GM18868 (cell line): Measurements from ENCODE around the gene CCNL2.
"Not testable (repeated sequence)": the region's sequence is repeated elsewhere in the genome, so short reads cannot be mapped to it uniquely, and the experiment has no call there.

Source experiments
- ATAC-seq: cut with Tn5 transposase; IDR thresholded peaks from one replicate; pipeline ENCODE4 v1.9.1; 2021; ENCODE audit warnings: mild to moderate bottlenecking, moderate library complexity; ENCODE audit not compliant: unreplicated experiment

Gene CCNL2

DNA sequence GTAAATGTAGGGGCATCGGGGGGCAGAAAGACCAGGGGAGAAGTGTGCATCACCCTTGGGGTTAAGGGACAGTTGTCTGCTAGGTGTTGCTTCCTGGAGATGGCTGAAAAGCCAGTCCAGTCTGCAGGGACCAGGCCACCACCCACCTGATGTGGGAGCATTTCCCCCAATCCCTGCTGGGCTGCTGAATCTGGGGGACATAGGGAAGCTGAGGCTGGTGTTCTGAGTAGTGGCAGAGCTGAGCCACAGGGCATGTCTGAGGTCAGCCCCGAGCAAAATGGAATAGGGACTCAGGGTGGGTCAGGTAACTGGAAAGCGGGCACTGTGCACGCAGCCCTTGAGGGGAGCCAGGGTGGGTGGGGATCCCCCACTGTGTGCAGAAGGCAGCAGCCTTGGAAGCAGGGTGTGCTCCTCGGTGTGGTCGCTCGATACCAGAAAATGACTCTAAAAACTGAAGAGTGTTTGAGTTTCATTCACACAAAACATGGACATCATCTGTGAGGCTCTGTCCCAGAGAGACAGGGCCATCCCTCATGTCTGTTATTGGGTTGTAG, 2.4 kb upstream of the CCNL2 start:
- ATAC-seq: no peak

DNA sequence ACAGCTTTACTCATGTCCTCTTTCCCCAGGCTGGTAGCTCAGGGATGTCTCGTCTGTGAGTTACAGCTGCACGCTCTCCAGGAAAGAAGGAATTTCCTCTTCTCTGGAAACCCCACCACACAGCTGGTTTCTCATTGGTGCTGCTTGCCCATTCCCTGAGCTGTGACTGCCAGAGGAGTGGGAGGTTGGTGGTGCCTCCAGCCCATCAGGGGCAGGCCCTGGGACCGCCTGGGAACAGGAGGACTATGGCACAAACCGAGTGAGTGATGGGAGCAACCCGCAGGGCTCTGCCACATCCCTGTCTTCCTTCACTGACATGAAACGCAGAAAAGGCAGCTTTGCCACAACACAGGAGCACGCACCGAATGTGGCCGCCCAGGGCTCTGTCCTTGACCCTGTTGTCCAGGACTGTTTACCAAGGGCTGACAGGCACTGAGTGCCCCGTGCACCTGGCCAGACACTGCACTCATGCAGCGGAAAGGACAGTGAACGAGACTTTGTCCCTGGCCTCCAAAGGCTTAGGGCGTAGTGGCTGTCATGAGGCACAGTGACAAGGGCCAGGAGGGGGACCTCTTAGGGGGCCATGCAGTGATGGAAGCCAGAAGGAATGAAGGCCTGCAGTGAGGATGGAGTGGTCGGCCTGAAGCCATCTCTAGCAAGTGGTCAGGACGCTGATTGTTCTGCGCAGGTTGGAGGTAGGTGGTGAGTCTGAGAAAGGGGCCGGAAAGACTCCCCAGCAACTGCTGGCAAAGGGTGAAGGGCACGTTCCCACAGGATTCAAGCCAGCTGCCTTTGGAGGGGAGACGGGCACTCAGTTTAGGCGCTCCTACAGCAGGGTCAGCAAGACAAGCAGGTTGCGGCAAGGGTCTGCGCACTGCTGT, 1.7 kb upstream of the CCNL2 start:
- ATAC-seq: no peak

DNA sequence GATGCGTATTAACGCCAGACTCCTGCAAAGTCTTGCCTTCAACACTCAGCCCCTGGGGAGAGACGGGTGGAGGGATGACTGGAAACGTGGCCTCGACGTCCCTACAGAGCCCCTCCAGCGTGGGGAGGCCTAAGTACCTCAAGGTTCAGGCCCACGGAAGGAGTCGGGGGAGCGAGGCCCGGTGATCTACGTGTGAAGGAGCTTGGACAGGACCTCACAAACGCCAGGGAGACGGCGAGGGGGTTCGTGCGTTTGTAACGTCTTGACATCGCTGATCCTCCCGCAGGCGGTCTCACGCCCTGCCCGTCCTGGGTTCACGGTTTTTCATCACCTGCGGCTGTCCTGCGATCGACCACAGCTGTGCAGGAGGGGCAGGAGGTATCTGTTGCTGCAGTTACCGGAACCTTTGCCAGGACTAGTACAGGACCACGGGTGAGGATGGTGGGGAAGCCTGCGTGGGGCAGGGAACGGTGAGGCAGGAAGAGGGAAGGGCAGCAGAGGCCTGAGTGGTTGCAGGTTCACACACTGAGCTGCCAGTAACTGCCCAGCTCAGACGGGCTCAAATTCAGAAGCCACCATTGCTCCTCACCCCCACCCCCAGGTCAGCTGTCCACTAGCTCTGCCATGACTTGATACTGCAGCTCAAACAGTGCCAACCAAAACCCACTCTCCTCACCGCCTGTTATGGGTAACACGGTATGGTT, 889 bp upstream of the CCNL2 start:
- peak; percentile 3 for ATAC-seq

GRCh38 chr1:1398677-1399186, 403 bp downstream of the CCNL2 start:
- ATAC-seq: no peak

- no peak for ATAC-seq
Measured at GRCh38 chr1:1397839-1398523, 1.2 kb downstream of the CCNL2 start.

- ATAC-seq: no peak
Measured at GRCh38 chr1:1395166-1395565, 4.0 kb downstream of the CCNL2 start.

DNA sequence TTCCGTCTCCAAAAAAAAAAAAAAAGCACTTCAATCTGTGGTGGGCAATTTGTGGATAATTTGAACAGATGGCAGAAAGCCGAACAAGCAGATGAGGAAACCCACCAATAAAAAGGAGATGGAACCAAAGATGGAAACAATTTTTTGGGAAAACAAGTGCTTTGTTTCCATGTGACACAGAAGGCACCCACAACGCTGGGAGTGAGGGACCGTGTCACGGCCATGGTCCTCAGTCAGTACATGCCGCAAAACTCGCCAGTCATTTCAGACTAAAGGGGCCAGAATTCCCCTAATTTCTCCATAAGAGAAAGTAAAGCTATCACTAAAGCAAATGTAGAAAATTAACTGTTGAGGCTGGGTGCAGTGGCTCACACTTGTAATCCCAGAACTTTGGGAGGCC, 5.0 kb downstream of the CCNL2 start:
- no peak for ATAC-seq

DNA sequence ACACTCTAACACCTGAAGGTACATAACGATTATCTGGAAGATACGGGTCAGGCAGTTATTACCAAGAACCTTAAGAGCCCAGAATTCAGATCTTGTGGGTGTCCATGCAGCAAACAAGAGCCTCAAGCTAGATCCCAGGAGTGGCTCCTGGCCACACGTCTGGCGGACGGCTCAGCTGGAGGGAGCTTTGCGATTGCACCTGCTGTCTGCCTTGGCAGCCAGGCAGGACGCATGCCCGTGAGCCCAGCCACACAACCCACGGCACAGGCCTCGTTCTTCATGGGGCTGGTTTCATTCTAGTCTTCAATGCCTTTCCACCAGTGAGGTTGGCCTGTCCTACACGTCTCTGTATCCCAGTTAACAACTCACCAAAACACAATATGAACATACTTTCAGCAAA, 5.7 kb downstream of the CCNL2 start:
- no peak for ATAC-seq

DNA sequence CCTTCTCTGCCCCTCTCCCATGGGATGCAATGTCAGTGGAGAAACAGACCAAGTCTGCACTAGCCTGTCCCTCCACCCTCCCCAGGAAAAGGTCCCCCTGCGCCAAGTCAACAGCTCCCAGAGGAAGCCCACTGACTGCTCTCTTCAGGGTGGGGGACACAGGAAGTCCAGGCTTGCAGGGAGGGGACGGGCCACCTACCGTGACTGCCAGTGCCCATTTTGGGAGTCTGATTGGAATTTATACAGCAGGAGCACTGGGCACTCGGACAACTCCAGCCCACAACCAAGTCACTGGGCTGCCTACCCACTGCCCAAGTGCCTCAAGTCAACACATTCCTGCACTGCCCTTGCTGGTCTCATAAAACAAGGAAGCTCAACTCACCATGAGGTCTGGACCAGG, 6.1 kb downstream of the CCNL2 start:
- ATAC-seq: no peak

DNA sequence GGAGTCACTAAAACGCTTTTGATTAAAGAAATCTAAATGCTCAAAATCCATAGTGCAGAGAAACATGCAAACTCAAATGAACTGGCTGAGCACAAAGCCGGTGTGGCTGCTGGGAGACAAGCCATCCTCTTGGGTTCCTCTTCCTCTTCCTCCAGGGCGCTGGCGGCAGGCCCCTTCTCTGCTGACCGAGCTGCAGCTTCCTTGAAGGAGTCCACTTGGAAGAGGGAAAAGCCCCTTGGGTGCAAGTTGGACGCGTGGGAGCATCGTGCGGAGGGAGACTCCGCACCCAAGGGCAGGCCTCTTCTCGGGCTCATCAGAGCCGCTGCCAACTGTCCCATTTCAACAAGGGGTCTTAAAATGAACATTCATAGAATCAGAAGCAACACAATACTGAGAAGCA, 7.9 kb downstream of the CCNL2 start:
- no peak for ATAC-seq

- no peak for ATAC-seq
Measured at GRCh38 chr1:1390675-1391074, 8.5 kb downstream of the CCNL2 start.

DNA sequence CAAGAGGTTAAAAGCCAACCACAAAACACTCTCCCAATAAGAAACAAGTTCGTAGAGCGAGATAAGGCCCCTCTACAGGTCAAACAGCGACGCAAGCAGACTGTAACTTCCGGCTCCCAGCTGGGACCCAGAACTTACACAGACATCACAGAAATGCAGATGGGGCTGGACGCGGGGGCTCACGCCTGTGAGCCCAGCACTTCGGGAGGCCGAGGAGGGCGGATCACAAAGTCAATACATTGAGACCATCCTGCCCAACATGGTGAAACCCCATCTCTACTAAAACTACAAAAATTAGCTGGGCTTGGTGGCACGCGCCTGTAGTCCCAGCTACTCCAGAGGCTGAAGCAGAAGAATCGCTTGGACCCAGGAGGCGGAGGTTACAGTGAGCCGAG, 11.1 kb downstream of the CCNL2 start:
- no peak for ATAC-seq

GRCh38 chr1:1387098-1388077, 11.7 kb downstream of the CCNL2 start:
- no peak for ATAC-seq

DNA sequence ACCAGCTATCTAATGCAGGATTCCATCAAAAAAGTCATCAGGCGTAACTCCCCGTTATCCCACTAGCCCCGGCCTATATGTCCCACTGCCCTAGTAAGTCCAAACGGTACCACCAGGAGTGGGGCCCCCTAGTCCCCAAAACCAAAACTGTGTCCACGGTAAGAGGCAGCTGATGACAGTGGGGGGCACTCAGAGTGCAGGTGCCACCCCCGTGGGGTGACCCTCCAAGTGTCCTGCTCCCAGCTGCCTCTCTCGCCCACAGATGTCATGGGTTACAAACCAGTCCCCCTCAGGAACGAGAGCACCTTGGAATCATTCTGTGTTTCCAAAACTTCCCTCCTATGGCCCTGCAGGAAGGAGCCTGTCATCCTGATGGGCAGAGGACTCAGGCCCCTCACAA, 13.2 kb downstream of the CCNL2 start:
- ATAC-seq: no peak

GRCh38 chr1:1385339-1385738, 13.8 kb downstream of the CCNL2 start:
- ATAC-seq: not testable (repeated sequence)

- no peak for ATAC-seq
Measured at GRCh38 chr1:1381294-1381693, 17.8 kb downstream of the CCNL2 start.

DNA sequence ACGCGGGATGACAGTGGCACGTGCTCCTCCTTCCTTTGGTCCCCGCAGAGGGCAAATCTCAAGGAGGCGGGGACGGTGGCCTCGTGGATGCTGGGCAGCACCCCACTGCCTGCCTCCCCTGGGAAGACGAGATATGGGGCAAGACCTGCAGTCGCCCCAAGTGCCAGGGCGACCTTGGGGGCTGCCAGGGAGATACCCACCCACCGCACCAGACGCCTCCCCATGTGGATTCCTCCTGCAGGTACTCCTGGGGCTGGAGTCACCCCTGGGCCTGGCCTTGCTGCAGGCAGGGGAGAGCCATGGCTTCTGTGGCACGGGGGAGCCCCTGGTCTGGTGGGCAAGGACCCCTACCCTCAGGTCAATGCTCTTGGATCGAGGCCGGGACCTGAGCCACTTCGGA, 18.3 kb downstream of the CCNL2 start:
- ATAC-seq: no peak

DNA sequence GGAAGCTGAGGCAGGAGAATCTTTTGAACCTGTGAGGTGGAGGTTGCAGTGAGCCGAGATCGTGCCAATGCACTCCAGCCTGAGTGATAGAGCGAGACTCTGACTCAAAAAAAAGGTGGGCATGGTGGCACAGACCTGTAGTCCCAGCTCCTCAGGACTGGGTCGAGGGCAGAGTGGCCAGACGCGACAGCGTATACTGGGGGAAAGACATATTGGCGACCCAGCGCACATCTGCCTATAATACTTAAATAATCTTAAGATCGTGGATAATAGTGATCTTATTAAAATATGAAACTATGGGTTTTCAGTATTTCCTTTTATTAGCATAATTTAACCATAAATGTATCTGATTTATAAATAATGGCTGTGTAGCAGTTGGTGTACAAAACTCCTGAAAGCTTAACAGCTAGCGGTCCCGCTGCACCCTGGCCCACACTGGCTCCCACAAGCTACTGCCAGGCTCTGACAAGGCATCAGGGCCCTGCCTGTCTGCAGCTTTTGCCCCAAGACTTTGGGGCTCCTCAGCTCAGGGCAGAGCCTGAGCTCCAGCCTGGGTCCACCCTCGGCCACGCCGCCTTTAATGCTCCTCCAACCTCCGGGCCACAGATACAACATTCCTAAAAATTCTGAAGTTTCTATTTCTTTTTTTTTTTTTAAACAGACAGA, 21.5 kb downstream of the CCNL2 start:
- ATAC-seq: no peak

DNA sequence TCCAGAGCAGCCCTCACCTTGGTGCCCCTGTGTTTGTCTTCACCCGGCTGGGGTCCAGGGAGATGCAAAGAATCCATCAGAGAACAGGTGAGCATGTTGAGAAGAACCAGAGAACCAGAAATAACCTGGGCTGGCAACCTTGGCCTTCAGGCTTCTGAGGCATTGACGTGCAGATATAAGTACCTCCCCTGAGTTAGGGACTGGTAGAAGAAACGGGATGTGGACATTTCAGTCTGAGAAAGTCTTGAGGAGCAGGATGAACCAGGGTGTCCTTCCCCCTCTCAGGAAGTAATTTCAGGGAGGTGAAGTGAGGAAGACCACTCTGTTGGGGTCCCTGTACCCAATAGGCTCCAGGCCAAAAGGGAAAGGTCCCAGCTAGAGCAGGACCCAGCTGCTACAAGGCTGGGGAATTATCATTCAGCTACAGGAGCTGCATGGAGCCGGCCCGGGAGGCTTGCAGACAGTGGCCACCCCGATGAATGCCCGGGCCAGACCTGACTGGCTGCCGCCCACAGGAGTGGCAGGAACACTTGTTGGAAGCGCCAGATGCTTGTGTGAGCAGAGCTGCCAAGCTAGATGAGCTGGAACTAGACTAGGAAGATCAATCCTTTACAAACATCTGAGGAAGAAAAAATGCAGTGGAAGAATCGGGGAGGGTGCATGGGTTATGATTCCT, 22.4 kb downstream of the CCNL2 start:
- no peak for ATAC-seq
